Keratinocyte (primary cell): ENCODE results near the gene CD4. TPM values are rescaled to one million over a fixed set of nuclear protein-coding genes. Genes with fewer than 3 reads are reported as not detected.

ENCODE experiments used
- DNase-seq: peaks from one replicate; pipeline ENCODE4 v3.0.0-alpha.2; 2011; ENCODE audit warnings: low read depth, missing footprints, low spot score
- FAIRE-seq: peaks from 2 replicates; lab custom pipeline; 2011; peaks lifted over from hg19 to GRCh38; lab: Jason Lieb, UNC
- H2AFZ ChIP-seq: 2 replicates; pipeline ENCODE4 v1.6.0; 2012; ENCODE audit warnings: low read length, control low read depth, inconsistent platforms; ENCODE audit not compliant: control insufficient read depth
- H3K27ac ChIP-seq: 2 replicates; pipeline ENCODE4 v1.5.1; 2011; ENCODE audit warnings: low read length; ENCODE audit not compliant: control insufficient read depth, insufficient read depth
- H3K27me3 ChIP-seq: 3 replicates; pipeline ENCODE4 v1.6.0; 2011; ENCODE audit warnings: low read length; ENCODE audit not compliant: control insufficient read depth, insufficient read depth; ENCODE audit errors: extremely low read depth
- H3K36me3 ChIP-seq, 2 experiments: 2 replicates in 1 of 2; 3 replicates in 1 of 2; pipeline ENCODE4 v1.5.1; 2011; ENCODE audit warnings: low read length in 2 of 2, mild to moderate bottlenecking in 1 of 2; ENCODE audit not compliant: control insufficient read depth in 2 of 2, insufficient read depth in 2 of 2; ENCODE audit errors: extremely low read depth in 1 of 2
- H3K4me1 ChIP-seq: 3 replicates; pipeline ENCODE4 v1.5.1; 2011; ENCODE audit warnings: low read length; ENCODE audit not compliant: control insufficient read depth, insufficient read depth; ENCODE audit errors: extremely low read depth
- H3K4me2 ChIP-seq: 3 replicates; pipeline ENCODE4 v1.6.0; 2011; ENCODE audit warnings: low read depth, low read length; ENCODE audit not compliant: control insufficient read depth, insufficient read depth; ENCODE audit errors: extremely low read depth
- H3K4me3 ChIP-seq, 3 experiments: fragments of 200-600 bp in 1 of 3; sonication (generic) in 1 of 3; 2 replicates in 2 of 3; 3 replicates in 1 of 3; pipeline ENCODE4 v1.5.1; 2011 to 2016; ENCODE audit warnings: low read length in 3 of 3, mild to moderate bottlenecking in 3 of 3, control low read depth in 2 of 3, inconsistent platforms in 1 of 3, low read depth in 1 of 3, mixed read lengths in 1 of 3, mixed run types in 1 of 3, moderate library complexity in 1 of 3; ENCODE audit not compliant: control insufficient read depth in 2 of 3, insufficient read depth in 2 of 3; ENCODE audit errors: extremely low read depth in 1 of 3
- H3K79me2 ChIP-seq: 2 replicates; pipeline ENCODE4 v1.6.0; 2012; ENCODE audit warnings: low read length; ENCODE audit not compliant: control insufficient read depth, insufficient read depth
- H3K9ac ChIP-seq: 3 replicates; pipeline ENCODE4 v1.6.0; 2011; ENCODE audit warnings: low read length; ENCODE audit not compliant: control insufficient read depth, insufficient read depth; ENCODE audit errors: extremely low read depth
- H3K9me1 ChIP-seq: 3 replicates; pipeline ENCODE4 v1.6.0; 2011; ENCODE audit warnings: low read length; ENCODE audit not compliant: control insufficient read depth, insufficient read depth; ENCODE audit errors: extremely low read depth
- H3K9me3 ChIP-seq: 2 replicates; pipeline ENCODE4 v1.5.1; 2012; ENCODE audit warnings: low read depth, low read length; ENCODE audit not compliant: control insufficient read depth
- H4K20me1 ChIP-seq: 3 replicates; pipeline ENCODE4 v1.6.0; 2011; ENCODE audit warnings: low read length; ENCODE audit not compliant: control insufficient read depth, insufficient read depth; ENCODE audit errors: extremely low read depth
- CTCF ChIP-seq, 3 experiments: IDR thresholded peaks in 1 of 3; conservative IDR thresholded peaks in 1 of 3; optimal IDR thresholded peaks in 1 of 3; 2 replicates in 2 of 3; 3 replicates in 1 of 3; pipeline versions ENCODE3 to v1.5.1; 2011; ENCODE audit warnings: low read length in 3 of 3, mild to moderate bottlenecking in 3 of 3, moderate library complexity in 2 of 3, control low read depth in 1 of 3, inconsistent platforms in 1 of 3; ENCODE audit not compliant: insufficient read depth in 2 of 3; ENCODE audit errors: extremely low read depth in 1 of 3
- EZH2 ChIP-seq: IDR thresholded peaks from one replicate; pipeline ENCODE4 v1.6.1; 2012; ENCODE audit warnings: inconsistent platforms, mild to moderate bottlenecking, low read length, moderate library complexity
- dilution Hi-C: fragments of 300-500 bp; cut with MboI; formaldehyde crosslinking; loops from one replicate; pipeline ENCODE4 v1.7.0; 2020; ENCODE audit warnings: low sequenced_read_pairs; ENCODE audit not compliant: extremely low pct_ligation_motif_present
- polyA plus RNA-seq, 5 experiments: library from polyadenylated mRNA; depleted of rRNA in 3 of 5; stranded (reverse) in 3 of 5; stranded (forward) in 1 of 5; unstranded in 1 of 5; fragments of >200 nt; gene quantifications; 1 replicate in 1 of 5; 2 replicates in 3 of 5; 3 replicates in 1 of 5; pipeline versions ENCODE4 v1.2.1 to v1.2.3, GENCODE V29; 2011 to 2012; ENCODE audit warnings: missing spikeins in 2 of 5, low read depth in 1 of 5, low replicate concordance in 1 of 5

Gene CD4
- polyA plus RNA-seq, 1 donor (not counting 4 experiments of a cell fraction or from before 2014, with no cell fraction given), result 0.01 TPM

GRCh38 chr12:6849427-6849826 lies 60.1 kb downstream of the CD4 start:
- H2AFZ ChIP-seq, result no peak overlapping the region
- no peak overlapping the region for H3K27ac ChIP-seq
- no peaks in the 10 kb centered on the region for H3K9me3 ChIP-seq
- TF ChIP-seq EZH2 (no peak), CTCF (optimal IDR thresholded peaks at IDR 0.05 in 1 of 3, IDR thresholded peaks at IDR 0.05 in 1 of 3, conservative IDR thresholded peaks at IDR 0.05 in 1 of 3; ENCODE audit: extremely low read depth in 1 of 3, insufficient read depth in 2 of 3, low read length in 3 of 3) (no peak)
- no peak overlapping the region for H3K9ac ChIP-seq
- no peak overlapping the region for H3K4me3 ChIP-seq
- peak overlapping the region; percentile 94 for H3K4me2 ChIP-seq
- H3K27me3 ChIP-seq, result no peaks in the 10 kb centered on the region
- no peaks in the 10 kb centered on the region for H4K20me1 ChIP-seq
- dilution Hi-C loops, result no loop called here
- peaks cover 27% of the 10 kb centered on the region for H3K79me2 ChIP-seq
- H3K9me1 ChIP-seq, result no peaks in the 10 kb centered on the region
- FAIRE-seq (no peak), DNase-seq (no peak)
- peaks cover 21% of the 10 kb centered on the region for H3K4me1 ChIP-seq
- peaks cover 6 to 34% of the 10 kb centered on the region in 2 experiments for H3K36me3 ChIP-seq

- Histone ChIP-seq H3K9ac (peak overlapping the region; percentile 92), H3K9me1 (no peaks in the 10 kb centered on the region), H3K4me2 (peak overlapping the region; percentile 94), H3K79me2 (peaks cover 34% of the 10 kb centered on the region), H3K9me3 (no peaks in the 10 kb centered on the region), H3K27me3 (no peaks in the 10 kb centered on the region), H2AFZ (no peak overlapping the region), H3K36me3 (peaks cover 6 to 38% of the 10 kb centered on the region in 2 experiments), H3K4me3 (peak overlapping the region in 2 of 3 experiments; percentile 95 to 99), H4K20me1 (no peaks in the 10 kb centered on the region), H3K27ac (peak overlapping the region; percentile 91), H3K4me1 (peaks cover 21% of the 10 kb centered on the region)
- TF ChIP-seq EZH2 (no peak), CTCF (optimal IDR thresholded peaks at IDR 0.05 in 1 of 3, IDR thresholded peaks at IDR 0.05 in 1 of 3, conservative IDR thresholded peaks at IDR 0.05 in 1 of 3; ENCODE audit: extremely low read depth in 1 of 3, insufficient read depth in 2 of 3, low read length in 3 of 3) (no peak)
- dilution Hi-C loops, result no loop called here
- DNase-seq (no peak), FAIRE-seq (no peak)
Measured at GRCh38 chr12:6849976-6850560, 60.7 kb downstream of the CD4 start.
